GM12892 (cell line): ENCODE measurements around the gene PIGU.

Experiments
- POLR2A ChIP-seq: IDR thresholded peaks from 2 replicates; pipeline ENCODE4 v1.6.1; 2011; ENCODE audit warnings: low read depth, low read length, control low read depth
- POLR2AphosphoS5 ChIP-seq: IDR thresholded peaks from 2 replicates; pipeline ENCODE4 v1.6.1; 2011; ENCODE audit warnings: low read depth, low read length, control low read depth
- TAF1 ChIP-seq: IDR thresholded peaks from 2 replicates; pipeline ENCODE4 v1.6.1; 2011; ENCODE audit warnings: low read depth, mild to moderate bottlenecking, control low read depth, low read length, borderline replicate concordance

GRCh38 chr20:34675993-34676641, 775 bp downstream of the PIGU start:
- TF ChIP-seq POLR2AphosphoS5 (no peak), POLR2A (no peak), TAF1 (no peak)
